IPS-18a (cell line): ENCODE measurements around the gene OXSR1.

Experiments used
- H3K27ac ChIP-seq: one replicate; pipeline ENCODE4 v1.5.1; 2013; ENCODE audit warnings: low read length
- H3K27me3 ChIP-seq: one replicate; pipeline ENCODE4 v1.6.1; 2013; ENCODE audit warnings: mild to moderate bottlenecking, low read length; ENCODE audit not compliant: control insufficient read depth, insufficient read depth
- H3K36me3 ChIP-seq: one replicate; pipeline ENCODE4 v1.6.1; 2013; ENCODE audit warnings: low read depth, low read length; ENCODE audit not compliant: control insufficient read depth
- H3K4me1 ChIP-seq: one replicate; pipeline ENCODE4 v1.6.1; 2013; ENCODE audit warnings: low read depth, low read length; ENCODE audit not compliant: control insufficient read depth
- H3K4me3 ChIP-seq: one replicate; pipeline ENCODE4 v1.5.1; 2013; ENCODE audit warnings: low read length
- H3K9ac ChIP-seq: one replicate; pipeline ENCODE4 v1.6.1; 2013; ENCODE audit warnings: mild to moderate bottlenecking, low read length, moderate library complexity
- H3K9me3 ChIP-seq: one replicate; pipeline ENCODE4 v1.6.1; 2013; ENCODE audit warnings: low read depth, low read length; ENCODE audit not compliant: control insufficient read depth

Gene OXSR1

GRCh38 chr3:38268087-38268486, 102.8 kb downstream of the OXSR1 start:
- no peaks in the 10 kb centered on the region for H3K36me3 ChIP-seq
- H3K4me1 ChIP-seq = peaks cover 12% of the 10 kb centered on the region
- H3K9me3 ChIP-seq = no peaks in the 10 kb centered on the region
- no peaks in the 10 kb centered on the region for H3K27me3 ChIP-seq
- no peak overlapping the region for H3K27ac ChIP-seq
- no peak overlapping the region for H3K9ac ChIP-seq
- H3K4me3 ChIP-seq = no peak overlapping the region

- Histone ChIP-seq H3K4me3 (no peak overlapping the region), H3K27me3 (no peaks in the 10 kb centered on the region), H3K4me1 (peaks cover 12% of the 10 kb centered on the region), H3K9me3 (no peaks in the 10 kb centered on the region), H3K9ac (no peak overlapping the region), H3K36me3 (no peaks in the 10 kb centered on the region), H3K27ac (no peak overlapping the region)
These were observed 103.2 kb downstream of the OXSR1 start for GRCh38 chr3:38268522-38268921.

GRCh38 chr3:38270606-38271005, 105.3 kb downstream of the OXSR1 start:
- no peak overlapping the region for H3K4me3 ChIP-seq
- H3K9ac ChIP-seq = no peak overlapping the region
- peaks cover 12% of the 10 kb centered on the region for H3K4me1 ChIP-seq
- H3K9me3 ChIP-seq = no peaks in the 10 kb centered on the region
- H3K27ac ChIP-seq = no peak overlapping the region
- H3K36me3 ChIP-seq = no peaks in the 10 kb centered on the region
- H3K27me3 ChIP-seq = no peaks in the 10 kb centered on the region

GRCh38 chr3:38271553-38271952, 106.2 kb downstream of the OXSR1 start:
- no peaks in the 10 kb centered on the region for H3K27me3 ChIP-seq
- no peak overlapping the region for H3K27ac ChIP-seq
- H3K4me1 ChIP-seq = peaks cover 12% of the 10 kb centered on the region
- no peaks in the 10 kb centered on the region for H3K36me3 ChIP-seq
- H3K9ac ChIP-seq = no peak overlapping the region
- H3K4me3 ChIP-seq = no peak overlapping the region
- H3K9me3 ChIP-seq = no peaks in the 10 kb centered on the region

GRCh38 chr3:38274864-38275649, 109.7 kb downstream of the OXSR1 start:
- H3K27me3 ChIP-seq = no peaks in the 10 kb centered on the region
- no peaks in the 10 kb centered on the region for H3K9me3 ChIP-seq
- no peak overlapping the region for H3K27ac ChIP-seq
- H3K4me1 ChIP-seq = no peaks in the 10 kb centered on the region
- H3K4me3 ChIP-seq = no peak overlapping the region
- no peak overlapping the region for H3K9ac ChIP-seq
- no peaks in the 10 kb centered on the region for H3K36me3 ChIP-seq

GRCh38 chr3:38275658-38276057, 110.3 kb downstream of the OXSR1 start:
- Histone ChIP-seq H3K27ac (no peak overlapping the region), H3K27me3 (no peaks in the 10 kb centered on the region), H3K4me3 (no peak overlapping the region), H3K9ac (no peak overlapping the region), H3K9me3 (no peaks in the 10 kb centered on the region), H3K36me3 (no peaks in the 10 kb centered on the region), H3K4me1 (no peaks in the 10 kb centered on the region)

GRCh38 chr3:38276081-38276916, 111.0 kb downstream of the OXSR1 start:
- Histone ChIP-seq H3K27ac (no peak overlapping the region), H3K4me3 (no peak overlapping the region), H3K4me1 (no peaks in the 10 kb centered on the region), H3K36me3 (no peaks in the 10 kb centered on the region), H3K27me3 (no peaks in the 10 kb centered on the region), H3K9ac (no peak overlapping the region), H3K9me3 (no peaks in the 10 kb centered on the region)

GRCh38 chr3:38276917-38277630, 111.7 kb downstream of the OXSR1 start:
- no peak overlapping the region for H3K27ac ChIP-seq
- no peak overlapping the region for H3K9ac ChIP-seq

GRCh38 chr3:38278841-38279240, 113.5 kb downstream of the OXSR1 start:
- Histone ChIP-seq H3K9ac (no peak overlapping the region), H3K4me3 (no peak overlapping the region), H3K9me3 (no peaks in the 10 kb centered on the region), H3K4me1 (no peaks in the 10 kb centered on the region), H3K27ac (no peak overlapping the region), H3K27me3 (no peaks in the 10 kb centered on the region), H3K36me3 (no peaks in the 10 kb centered on the region)

More at GRCh38 chr3:38276917-38277630, 111.7 kb downstream of the OXSR1 start:
- H3K36me3 ChIP-seq = no peaks in the 10 kb centered on the region
- no peaks in the 10 kb centered on the region for H3K27me3 ChIP-seq
- H3K9me3 ChIP-seq = no peaks in the 10 kb centered on the region
- no peaks in the 10 kb centered on the region for H3K4me1 ChIP-seq
- no peak overlapping the region for H3K4me3 ChIP-seq

GRCh38 chr3:38281895-38282686, 116.8 kb downstream of the OXSR1 start, which contains the start of gene SLC22A14:
Gene SLC22A14 (plus strand): TSS chr3:38282294. CDS start chr3:38306027, 23,733 bp downstream.
- no peaks in the 10 kb centered on the region for H3K9me3 ChIP-seq
- H3K9ac ChIP-seq = no peak within 1 kb of the TSS
- H3K4me1 ChIP-seq = no peaks in the 10 kb centered on the region
- no peaks in the 10 kb centered on the region for H3K27me3 ChIP-seq
- H3K36me3 ChIP-seq = no peaks in the 10 kb centered on the region
- no peak within 1 kb of the TSS for H3K27ac ChIP-seq
- no peak within 1 kb of the TSS for H3K4me3 ChIP-seq
